Smooth muscle cell of the pulmonary artery (primary cell): Measurements from ENCODE around the gene USO1. TPM values are rescaled to one million over a fixed set of nuclear protein-coding genes. Genes with fewer than 3 reads are reported as not detected.

Source experiments
- total RNA-seq: library from RNA; depleted of rRNA; stranded (reverse); fragments of >200 nt; gene quantifications from 2 replicates; pipeline ENCODE4 v1.2.3, GENCODE V29; 2014

Gene USO1, protein sequence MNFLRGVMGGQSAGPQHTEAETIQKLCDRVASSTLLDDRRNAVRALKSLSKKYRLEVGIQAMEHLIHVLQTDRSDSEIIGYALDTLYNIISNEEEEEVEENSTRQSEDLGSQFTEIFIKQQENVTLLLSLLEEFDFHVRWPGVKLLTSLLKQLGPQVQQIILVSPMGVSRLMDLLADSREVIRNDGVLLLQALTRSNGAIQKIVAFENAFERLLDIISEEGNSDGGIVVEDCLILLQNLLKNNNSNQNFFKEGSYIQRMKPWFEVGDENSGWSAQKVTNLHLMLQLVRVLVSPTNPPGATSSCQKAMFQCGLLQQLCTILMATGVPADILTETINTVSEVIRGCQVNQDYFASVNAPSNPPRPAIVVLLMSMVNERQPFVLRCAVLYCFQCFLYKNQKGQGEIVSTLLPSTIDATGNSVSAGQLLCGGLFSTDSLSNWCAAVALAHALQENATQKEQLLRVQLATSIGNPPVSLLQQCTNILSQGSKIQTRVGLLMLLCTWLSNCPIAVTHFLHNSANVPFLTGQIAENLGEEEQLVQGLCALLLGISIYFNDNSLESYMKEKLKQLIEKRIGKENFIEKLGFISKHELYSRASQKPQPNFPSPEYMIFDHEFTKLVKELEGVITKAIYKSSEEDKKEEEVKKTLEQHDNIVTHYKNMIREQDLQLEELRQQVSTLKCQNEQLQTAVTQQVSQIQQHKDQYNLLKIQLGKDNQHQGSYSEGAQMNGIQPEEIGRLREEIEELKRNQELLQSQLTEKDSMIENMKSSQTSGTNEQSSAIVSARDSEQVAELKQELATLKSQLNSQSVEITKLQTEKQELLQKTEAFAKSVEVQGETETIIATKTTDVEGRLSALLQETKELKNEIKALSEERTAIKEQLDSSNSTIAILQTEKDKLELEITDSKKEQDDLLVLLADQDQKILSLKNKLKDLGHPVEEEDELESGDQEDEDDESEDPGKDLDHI
- 132 and 175 TPM in 2 replicates for total RNA-seq

DNA sequence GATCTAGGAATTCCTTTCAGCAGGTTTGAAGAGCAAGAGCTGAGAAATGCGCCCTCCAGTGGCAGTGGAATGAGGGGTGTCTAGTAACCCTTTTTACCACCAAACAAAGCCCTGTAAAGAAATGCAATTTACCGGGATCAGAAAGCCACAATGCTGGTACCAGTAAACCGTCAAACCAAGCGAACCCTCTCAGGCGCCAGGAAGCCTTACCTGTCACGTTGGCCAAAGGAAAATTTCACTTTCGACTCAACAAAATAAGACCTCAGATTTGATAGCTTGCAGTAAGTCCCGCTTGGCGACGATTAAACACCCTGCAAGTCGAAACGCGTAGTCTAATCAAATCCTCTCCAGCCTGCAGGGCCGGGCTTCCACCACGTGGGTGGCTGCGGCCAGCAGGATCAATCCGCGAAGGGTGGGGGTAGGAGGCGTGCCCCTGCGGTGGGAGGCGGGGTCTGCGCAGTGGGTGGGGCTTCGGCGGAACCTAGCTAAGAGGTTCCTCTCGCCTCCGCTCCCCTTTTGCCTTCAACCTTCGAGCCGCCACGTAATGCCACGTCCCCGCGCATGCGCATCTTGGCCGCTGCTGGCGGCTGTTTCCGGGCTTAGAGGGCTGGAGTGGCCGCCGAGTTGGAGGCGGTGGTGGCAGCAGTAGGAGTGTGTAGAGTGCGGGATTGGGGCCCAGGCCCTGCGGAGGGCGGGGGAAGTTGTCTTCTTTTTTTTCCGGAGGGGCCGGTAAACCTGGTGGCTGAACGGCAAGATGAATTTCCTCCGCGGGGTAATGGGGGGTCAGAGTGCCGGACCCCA is at the start of gene USO1:
USO1 (plus strand) TSS at position 512 of the 801 bp plus-strand sequence; CDS start at position 755, 243 bp downstream.

Other genes with a start within 250 kb of the USO1 start
- gene RCHY1, start 210.2 kb upstream of the USO1 start, total RNA-seq: 17.5 and 25.2 TPM in 2 replicates
- 13.8 and 15.6 TPM in 2 replicates for gene THAP6, start 210.1 kb upstream of the USO1 start, total RNA-seq
- gene ODAPH, start 168.5 kb upstream of the USO1 start, total RNA-seq: not detected in 2 replicates
- gene CDKL2, start 94.0 kb upstream of the USO1 start, total RNA-seq: 0.39 and 2.3 TPM in 2 replicates
- gene G3BP2, start 51.2 kb upstream of the USO1 start, total RNA-seq: 159 and 171 TPM in 2 replicates
- gene PPEF2, start 177.9 kb downstream of the USO1 start, total RNA-seq: 0.03 TPM in 1 of 2 replicates, not detected in the other
- gene NAAA, start 216.4 kb downstream of the USO1 start, total RNA-seq: 35.7 and 51.2 TPM in 2 replicates